Ishikawa (cell line): ENCODE measurements around the gene ITPRID2.

Source experiments
- CEBPB ChIP-seq: IDR thresholded peaks from 2 replicates; pipeline ENCODE4 v1.6.1; 2012
- CREB1 ChIP-seq: IDR thresholded peaks from 2 replicates; pipeline ENCODE4 v1.6.1; 2012; ENCODE audit warnings: low read depth
- EGR1 ChIP-seq: IDR thresholded peaks from 2 replicates; pipeline ENCODE4 v1.6.1; 2012
- EP300 ChIP-seq: IDR thresholded peaks from 2 replicates; pipeline ENCODE4 v1.6.1; 2012; ENCODE audit warnings: borderline replicate concordance
- FOXM1 ChIP-seq: IDR thresholded peaks from 2 replicates; pipeline ENCODE4 v1.6.1; 2012; ENCODE audit warnings: low read depth, borderline replicate concordance
- NFIC ChIP-seq: IDR thresholded peaks from 2 replicates; pipeline ENCODE4 v1.6.1; 2012
- RAD21 ChIP-seq: IDR thresholded peaks from 2 replicates; pipeline ENCODE4 v1.6.1; 2012; ENCODE audit warnings: low read depth
- REST ChIP-seq: IDR thresholded peaks from 2 replicates; pipeline ENCODE4 v1.6.1; 2012; ENCODE audit warnings: low read depth, mild to moderate bottlenecking
- TAF1 ChIP-seq: IDR thresholded peaks from 2 replicates; pipeline ENCODE4 v1.6.1; 2012; ENCODE audit warnings: low read depth, mild to moderate bottlenecking
- TCF12 ChIP-seq: IDR thresholded peaks from 2 replicates; pipeline ENCODE4 v1.6.1; 2012; ENCODE audit warnings: low read depth
- TEAD4 ChIP-seq: IDR thresholded peaks from 2 replicates; pipeline ENCODE4 v1.6.1; 2012
- USF1 ChIP-seq: IDR thresholded peaks from 2 replicates; pipeline ENCODE4 v1.6.1; 2012
- YY1 ChIP-seq: IDR thresholded peaks from 2 replicates; pipeline ENCODE4 v1.6.1; 2012; ENCODE audit warnings: low read depth

GRCh38 chr2:181918188-181918587, 26.7 kb downstream of the ITPRID2 start:
- TF ChIP-seq REST (no peak), NFIC (no peak), CREB1 (no peak), CEBPB (no peak), USF1 (no peak), TAF1 (no peak), TCF12 (no peak), YY1 (no peak), RAD21 (no peak), TEAD4 (no peak), FOXM1 (no peak), EGR1 (no peak), EP300 (no peak)
